ENCODE measurements around the gene HSD11B2.

Gene HSD11B2

DNA sequence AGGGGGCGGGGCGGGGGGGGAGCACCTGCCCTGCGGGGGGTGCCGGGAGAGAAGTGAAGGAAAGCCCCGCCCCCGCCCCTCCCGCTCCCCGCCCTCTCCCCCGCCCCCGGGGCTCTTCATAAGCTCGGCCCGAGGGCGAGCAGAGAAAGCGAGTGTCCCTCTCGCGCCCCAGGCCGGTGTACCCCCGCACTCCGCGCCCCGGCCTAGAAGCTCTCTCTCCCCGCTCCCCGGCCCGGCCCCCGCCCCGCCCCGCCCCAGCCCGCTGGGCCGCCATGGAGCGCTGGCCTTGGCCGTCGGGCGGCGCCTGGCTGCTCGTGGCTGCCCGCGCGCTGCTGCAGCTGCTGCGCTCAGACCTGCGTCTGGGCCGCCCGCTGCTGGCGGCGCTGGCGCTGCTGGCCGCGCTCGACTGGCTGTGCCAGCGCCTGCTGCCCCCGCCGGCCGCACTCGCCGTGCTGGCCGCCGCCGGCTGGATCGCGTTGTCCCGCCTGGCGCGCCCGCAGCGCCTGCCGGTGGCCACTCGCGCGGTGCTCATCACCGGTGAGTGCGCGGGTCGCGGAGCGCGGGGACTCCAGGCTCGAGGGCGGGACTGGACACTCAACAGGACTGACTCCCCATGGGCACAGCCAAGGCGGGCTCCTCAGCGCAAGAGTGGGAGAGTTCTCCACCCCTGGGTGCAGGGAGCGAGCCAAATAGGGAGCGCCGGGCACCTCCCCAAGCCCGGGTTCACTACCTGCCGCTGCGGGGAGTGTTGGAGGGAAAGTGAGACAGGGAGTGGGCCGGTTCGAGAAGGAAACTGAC, at the start of gene HSD11B2:
HSD11B2 (plus strand) TSS at position 145 of the 798 bp plus-strand sequence; CDS start at position 273, 128 bp downstream.
- DNase-seq (ENCODE audit: low spot score): peak; percentile 85

DNA sequence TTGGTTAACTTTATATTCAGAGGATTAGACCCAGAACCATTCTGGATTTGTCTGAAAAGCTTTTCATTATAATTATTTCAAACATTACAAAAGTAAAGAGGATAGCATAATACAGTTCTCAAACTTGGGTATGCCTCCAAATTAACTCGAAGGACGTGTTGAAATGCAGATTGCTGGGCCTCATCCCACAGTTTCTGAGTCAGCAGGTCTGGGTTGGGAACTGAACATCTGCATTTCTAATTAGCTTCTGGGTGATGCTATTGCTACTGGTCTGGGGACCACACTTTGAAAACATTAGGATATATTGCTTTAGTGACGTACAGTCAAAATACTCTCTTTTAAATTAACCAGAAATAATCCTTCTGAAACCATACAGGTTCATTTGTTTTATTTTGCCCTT, 47.6 kb upstream of the HSD11B2 start:
- DNase-seq (ENCODE audit: low spot score): no peak

DNA sequence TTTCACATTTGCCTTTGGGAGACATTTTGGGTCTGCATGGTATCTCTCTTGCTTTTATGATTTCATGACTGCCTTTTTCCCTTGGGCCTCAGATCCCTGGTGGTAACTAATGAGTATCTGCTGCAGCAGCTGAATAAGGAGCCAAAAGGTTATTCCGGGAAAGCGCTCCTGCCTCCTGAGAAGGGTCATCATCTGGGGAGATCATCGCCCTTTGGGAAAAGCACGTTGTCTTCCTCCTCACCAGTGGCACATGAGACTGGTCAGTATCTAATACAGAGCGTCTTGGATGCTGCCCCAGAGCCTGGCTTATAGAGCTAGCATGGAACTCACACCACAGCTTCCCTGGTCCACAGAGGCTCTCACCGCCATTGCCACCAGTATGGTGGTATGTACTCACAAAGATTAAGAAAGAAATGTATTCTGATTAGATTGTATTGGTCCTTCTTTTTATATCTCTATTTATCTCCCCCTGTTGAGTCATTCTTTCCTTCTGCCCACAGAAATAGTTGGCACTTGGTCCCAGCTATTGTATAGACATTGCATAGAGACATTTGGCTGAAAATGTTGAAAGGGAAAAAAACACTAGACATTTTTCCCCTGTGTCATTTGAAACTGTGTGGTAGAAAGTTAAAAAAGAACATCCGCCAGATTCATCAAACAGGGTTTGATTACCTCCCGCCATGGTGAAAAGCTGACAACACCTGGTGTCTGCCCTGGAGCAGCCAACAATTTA, 46.0 kb upstream of the HSD11B2 start:
- no peak for DNase-seq (ENCODE audit: low spot score)

DNA sequence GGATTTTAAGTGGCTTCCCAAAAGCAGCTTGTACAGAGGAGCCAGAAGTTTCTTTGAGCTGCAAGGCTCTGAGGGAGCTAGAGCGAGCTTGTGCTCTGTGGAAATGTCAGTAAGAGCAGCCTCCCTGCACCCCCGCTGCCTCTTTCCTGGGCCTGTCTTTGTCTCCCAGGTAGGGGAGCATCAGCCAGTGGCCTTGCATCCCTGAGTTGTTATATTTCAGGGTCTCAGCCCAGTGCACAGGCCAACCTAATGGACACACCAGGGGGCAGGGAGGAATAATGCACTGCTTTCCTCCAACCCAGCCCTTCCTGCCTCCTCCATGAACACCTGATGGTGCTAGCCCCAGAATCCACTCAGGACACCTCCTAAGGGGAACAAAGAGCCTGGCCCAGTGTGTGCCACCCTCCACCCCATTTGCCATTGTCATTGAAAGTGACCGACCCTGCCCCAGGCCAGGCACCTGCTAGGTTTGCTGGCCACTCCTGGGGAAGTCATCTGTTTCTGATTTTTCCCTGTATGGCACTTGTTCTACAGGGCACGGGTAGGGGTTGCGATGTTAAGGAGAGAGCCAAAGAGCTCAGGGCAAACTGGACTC, 44.0 kb upstream of the HSD11B2 start:
- DNase-seq (ENCODE audit: low spot score): peak; percentile 8

DNA sequence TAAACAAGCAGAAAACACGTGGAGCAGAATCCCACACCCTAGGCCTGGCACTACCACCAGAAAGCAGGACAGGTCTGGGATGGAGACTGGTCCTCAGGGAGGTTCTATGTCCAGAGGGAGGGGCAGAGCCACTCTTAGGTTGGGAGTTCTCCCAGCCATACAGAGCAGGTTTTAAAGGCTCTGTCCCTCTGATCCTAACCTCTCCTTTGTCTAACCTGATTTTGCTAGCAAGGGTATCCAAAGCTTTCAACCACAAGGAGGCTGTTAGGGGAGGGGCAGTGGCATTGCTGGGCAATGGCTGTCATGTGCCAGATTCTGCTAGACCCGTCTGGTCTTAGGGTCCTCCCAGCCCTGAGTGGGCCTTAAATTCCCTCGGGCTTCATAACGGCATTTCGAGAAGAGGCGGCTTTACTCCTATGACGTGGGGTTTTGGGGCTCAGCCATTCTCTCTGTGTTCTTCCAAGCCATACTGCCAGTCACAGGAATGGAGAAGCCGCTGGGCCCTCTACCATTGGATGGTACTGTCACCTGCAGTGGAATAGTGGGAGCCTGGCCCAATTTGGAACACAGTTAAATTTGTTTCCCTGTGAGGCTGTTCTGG, 43.3 kb upstream of the HSD11B2 start:
- no peak for DNase-seq (ENCODE audit: low spot score)

DNA sequence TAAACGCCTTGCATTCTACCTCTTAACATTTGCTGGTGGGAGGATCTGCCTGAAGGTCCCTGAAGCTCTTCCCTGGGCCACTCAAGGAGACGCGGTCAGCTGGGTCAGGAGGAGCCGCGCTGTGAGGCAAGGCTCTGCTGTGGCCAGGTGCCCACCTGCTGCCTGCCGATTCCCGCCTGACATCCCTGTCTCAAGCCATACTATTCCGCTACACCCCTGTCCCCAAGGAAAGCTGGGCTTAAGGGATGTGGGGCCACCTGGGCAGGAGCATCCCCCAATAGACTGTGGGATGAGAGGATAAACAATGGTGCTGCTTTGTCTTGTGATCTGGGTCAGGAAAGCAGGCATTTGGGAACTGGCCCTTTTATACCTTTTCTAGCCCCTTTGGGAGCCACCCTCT, 42.7 kb upstream of the HSD11B2 start:
- no peak for DNase-seq (ENCODE audit: low spot score)

DNA sequence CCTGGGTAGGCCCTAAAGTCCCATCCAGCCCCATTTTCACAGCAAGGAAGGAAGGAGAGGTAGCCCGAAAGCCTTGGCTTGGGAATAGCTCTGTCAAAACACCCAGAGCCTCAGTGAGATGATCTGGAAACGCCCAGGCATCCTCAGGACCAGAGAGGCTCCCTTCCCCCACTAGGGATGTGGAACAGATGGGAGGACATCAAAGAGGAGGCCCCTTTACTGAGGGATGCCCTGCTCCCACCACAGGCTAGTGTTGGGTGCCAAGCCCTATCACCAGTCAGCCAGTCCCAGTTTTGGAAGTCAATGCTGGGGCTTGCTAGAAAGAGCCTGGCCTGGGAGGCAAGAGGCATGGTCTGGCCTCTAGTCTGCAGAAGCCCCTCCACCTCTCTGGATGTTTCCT, 42.3 kb upstream of the HSD11B2 start:
- peak; percentile 8 for DNase-seq (ENCODE audit: low spot score)

DNA sequence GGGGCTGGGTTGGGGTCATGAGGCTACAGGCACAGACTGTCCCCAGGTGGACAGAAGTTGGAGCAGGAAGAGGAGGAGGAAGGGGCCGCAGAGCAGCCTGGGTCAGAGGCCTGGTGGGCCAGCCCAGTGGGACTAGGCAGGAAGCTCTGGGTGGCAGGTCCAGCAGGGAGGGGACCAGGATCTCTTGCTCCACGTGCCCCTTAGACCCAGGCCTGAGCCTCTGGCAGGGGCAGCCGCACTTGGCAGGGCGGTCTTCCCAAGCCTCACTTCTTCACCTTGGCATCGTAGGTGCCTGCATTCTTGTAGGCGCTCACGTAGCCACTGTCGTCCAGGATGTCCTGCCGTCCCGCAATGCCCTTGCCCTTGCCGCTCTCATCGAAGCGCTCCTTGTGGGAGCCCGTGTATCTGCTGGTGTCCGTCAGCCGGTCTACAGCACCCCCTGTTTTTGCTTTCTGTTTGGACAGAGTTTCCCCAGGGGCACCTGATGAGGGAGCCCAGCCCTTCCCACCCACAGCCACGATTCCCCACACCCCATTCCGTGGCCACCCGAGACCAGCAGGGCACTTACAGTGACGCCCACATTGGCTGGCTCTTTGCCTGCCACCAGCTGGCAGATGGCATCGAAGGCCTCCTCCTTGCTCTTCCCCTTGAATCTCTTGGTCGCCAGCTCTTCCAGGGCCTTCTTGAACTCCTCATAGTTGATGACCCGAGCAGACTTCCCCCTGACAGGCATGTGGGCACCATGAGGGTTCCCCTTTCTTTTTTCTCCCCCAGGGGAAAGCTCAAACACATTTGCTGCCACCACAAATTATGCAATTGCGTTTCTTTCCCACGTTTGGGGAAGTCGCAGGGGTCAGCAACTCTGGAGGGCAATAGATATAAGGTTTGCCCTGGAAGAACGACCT, 40.8 kb upstream of the HSD11B2 start:
- no peak for DNase-seq (ENCODE audit: low spot score)

DNA sequence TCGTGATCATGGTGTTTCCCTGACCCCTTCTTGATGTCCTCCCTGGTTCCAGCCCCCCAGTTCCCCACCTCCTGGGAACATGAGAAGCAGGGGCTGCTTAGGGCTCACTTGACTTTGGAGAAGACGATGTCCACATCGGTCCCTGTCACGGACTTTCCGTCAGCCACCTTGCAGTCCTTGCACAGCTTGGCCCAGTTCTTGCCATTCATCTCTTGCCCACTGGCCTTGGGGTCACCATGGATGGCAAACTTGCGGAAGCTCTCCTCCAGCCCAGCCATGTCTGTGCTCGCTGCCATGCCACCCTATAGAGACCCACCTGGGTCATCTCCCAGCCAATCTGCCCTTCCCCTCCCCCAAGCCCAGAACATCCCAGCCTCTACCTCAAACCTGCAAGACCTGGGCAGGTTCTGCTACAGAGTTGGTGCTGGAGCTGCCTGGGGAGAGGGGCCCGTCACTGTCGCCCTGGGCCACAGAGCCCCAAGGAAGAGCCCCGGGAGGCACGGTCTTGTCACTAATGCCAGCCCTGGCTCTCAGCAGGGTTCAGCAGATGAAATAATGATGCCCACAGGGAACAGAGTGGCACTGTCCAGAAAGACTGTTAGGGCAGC, 40.0 kb upstream of the HSD11B2 start:
- DNase-seq (ENCODE audit: low spot score): no peak

DNA sequence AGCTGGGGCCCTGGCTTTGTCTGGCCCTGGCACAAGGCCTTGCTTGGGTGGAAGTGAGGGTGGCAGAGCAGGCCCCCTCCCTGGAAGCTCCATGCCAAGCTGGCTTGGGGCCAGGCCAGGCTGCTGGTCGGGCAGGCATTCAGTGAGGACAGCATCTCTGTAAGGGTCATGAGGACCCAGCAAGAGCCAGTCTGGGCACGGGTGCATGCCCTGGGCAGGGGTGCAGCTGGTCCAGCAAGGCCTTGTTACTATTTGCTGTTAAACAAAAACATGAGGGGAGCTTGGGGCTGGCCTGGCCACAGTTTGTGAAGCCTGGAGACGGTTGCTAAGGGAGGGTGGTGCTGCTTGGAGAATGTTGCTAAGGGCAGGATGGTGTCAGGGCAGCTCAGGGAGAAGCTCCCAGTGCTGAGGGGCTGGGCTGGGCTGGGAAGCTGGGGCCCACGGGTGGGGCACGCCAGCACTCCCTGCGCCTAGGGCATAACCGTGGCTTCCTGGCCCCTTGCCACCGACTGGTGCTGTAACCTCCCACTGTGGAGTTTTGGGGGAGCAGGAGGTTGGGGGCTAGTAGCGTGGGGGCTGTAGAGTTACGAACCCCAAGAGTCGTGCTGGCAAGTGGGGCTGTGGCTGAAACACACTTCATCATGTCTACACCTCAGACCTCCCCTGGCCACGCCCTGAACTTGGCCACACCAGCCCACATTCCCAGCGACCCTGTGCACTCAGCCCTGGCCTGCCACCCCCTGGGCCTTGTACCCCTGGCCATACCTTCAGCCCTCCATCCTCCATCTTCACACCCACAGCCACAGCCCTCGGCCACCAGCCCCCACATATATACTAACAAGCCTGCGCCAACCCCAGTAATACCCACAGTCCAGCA, 39.3 kb upstream of the HSD11B2 start:
- no peak for DNase-seq (ENCODE audit: low spot score)

DNA sequence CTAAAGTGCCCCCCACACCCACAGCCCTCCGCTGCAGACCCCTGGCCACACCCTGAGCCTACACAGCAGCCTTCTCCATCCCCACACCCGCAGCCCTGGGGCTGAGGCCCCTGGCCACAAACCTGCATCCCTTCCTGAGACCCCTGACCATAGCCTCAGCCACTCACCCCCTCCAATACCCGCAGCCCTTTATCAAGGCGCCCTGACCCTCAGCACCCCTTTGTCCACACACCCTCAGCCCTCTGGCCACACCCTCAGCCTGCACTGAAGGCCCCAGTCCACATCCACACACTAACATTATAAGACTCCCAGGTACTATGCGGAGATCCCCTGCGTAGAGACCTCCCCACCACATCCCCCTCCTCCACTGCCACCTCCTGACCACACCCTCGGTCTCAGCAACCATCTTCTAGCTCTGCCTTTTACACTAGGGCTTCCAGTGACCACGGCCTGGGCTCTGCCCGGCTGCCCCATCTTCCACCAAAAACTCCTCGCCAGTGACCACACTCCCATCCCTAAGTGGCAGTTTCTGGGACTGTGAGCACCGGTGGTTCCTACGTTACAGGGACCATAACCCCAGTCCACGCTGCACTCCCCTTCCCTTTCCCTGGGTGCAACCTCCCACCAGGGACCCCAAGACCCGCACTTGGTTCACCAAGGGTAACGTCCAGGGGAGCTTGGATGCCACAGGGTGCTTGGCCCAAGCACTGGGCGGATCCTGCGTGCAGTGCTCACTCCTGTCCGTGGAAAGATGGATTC, 38.4 kb upstream of the HSD11B2 start:
- DNase-seq (ENCODE audit: low spot score): no peak

DNA sequence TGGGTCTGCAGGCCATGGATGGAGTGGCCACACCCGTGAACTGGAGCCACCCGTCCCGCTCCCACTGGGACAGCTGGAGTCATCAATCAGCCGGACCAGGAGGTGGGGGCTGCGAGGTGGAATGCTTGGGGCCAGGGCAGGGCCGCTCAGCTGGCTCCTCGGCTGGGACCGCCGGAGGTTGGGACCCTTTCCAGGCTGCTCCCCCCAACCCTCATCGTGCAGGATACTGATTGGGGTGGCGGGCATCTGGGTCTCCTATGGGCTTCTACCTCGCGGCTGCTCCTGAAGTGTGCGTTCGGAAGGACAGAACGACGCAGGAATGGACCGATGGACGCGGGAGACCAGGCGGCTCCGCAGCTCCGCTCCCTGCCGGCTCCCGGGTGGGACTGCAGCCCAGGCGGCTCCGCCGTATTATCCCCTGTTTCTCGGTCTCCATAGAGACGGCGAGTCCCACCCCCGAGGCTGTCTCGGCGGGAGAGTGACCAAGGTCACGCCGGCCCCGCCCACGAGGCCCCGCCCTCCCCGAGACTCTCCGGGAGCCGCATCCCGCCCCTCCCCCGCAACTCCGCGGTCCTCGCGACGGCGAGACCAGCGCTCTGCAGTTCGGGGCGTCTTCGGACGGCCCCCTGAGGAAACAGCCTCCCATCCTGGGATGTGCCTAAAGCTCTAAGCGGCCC, 37.7 kb upstream of the HSD11B2 start, which contains the start of gene TPPP3:
TPPP3 (minus strand) TSS at position 388 of the 677 bp plus-strand sequence. CDS start 2,387 bp downstream, outside the sequence.
- DNase-seq (ENCODE audit: low spot score): peak; percentile 91

DNA sequence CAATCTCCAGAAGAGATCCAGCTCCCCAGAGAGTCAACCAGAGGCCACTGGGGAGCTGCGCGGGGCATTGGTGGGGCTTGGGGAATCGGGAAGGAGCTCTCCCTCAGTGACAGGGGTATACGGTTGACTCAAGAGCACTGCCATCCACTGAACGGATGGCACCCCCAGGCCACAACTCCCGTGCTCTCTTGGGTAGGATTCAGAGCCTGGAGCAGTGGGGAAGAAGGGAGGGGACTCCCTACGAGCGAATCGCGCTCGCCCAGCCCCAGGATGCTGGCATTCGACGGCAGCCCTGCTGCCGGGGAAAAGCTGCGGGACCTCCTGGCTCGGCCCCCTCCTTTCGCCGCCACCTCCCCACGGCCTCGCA, 37.1 kb upstream of the HSD11B2 start:
- DNase-seq (ENCODE audit: low spot score): no peak

DNA sequence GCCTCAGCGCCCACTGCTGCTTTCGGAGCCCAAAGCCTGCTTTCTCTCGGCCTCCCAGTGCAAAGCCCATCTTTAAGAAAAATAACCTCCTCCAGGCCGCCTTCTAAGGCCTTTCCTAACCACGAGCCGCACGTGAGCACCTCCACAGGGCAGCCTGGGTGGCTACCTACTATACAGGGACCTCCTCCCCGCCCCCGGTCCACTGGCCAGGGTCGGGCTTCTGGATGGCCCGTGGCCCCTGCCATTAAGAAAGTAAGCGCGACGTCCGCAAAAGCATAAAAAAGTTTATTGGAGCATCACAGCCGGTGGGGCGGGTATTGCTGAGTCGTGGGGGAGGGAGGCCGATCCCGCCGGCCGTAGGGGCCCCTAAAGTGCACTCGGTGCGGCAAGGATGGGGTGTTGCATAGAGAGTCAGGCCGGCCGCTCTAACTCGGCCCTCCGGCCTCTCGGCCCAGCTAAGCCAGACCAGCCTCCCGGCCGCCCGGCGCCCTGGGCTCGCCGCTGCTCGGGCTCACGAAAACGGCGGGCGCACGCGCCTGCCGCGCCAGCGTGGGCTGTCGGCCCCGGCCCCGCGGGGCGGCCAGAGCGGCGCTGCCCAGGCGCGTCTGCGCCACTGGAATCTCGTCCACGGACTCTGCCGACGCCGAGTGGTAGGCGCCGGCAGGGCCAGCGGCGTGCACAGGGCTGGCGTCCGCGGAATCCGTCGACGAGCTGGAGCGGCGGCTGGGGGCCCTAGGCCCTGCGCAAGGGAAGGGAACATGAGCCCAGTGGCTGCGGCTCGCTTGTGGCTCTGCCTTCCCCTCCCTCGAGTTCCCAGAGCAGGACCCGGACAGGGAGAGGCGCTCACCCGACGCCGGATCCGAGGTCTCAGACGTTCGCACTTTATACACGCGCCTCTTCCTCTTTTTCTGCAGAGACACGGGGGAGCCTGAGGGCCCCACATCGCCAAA, 36.5 kb upstream of the HSD11B2 start:
- DNase-seq (ENCODE audit: low spot score): peak; percentile 19

DNA sequence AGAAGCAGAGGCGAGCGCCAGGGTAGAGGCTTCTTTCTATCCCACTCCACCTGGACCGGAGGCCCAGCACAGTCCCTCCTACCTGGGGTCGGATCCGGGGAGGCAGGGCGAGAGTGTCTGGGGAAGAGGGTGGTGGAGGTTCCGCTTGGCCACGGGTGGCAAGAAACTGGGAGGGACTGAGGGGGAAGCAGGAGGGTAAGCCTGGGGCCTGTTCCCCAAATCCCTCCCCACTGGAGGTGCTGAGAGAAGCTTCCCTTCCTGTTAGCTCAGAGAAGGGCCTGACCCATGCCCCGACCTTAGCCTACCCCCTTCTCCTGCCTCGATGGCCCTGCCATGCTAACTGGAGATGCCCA, 35.8 kb upstream of the HSD11B2 start:
- DNase-seq (ENCODE audit: low spot score): peak; percentile 16

DNA sequence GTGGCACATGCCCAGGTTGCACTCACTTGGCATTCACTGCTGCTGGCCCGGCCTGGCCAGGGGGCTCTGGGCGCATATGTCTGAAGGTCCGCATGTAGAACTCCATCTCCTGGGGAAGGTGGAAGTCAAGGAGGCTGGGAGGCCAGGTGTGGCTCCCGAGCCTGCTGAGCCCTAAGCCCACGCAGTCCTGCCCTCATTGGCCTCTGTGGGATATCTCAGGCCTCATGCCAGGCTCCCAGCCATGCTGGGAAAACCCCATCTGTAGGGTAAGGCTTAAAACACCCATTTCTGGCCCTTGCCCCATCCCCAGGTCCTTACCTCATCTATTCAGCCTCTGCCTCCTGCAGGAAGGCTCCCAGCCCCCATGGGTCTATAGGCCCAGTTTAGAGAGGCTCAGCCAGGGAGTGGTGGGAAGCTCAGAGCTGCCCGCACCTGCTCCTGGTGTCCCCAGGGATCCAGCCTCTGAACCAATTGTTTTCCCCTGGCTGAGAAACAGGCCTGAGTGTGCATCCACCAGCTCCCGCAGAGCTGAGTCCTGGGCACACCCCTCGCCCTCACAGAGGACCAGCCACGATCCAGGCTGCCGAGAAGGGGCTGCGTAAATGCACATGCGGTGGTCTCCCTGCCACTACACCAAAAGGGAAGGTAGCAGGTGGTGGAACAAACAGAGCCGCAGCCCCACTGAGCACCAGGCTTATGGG, 35.3 kb upstream of the HSD11B2 start:
- DNase-seq (ENCODE audit: low spot score): peak; percentile 80

Measured in D341Med (cell line).